ENCODE results near the gene ZNF211. TPM values are rescaled to one million over a fixed set of nuclear protein-coding genes. Genes with fewer than 3 reads are reported as not detected.

The ZNF211 gene
- polyA plus RNA-seq, 1 experiment = 7.8 TPM

DNA sequence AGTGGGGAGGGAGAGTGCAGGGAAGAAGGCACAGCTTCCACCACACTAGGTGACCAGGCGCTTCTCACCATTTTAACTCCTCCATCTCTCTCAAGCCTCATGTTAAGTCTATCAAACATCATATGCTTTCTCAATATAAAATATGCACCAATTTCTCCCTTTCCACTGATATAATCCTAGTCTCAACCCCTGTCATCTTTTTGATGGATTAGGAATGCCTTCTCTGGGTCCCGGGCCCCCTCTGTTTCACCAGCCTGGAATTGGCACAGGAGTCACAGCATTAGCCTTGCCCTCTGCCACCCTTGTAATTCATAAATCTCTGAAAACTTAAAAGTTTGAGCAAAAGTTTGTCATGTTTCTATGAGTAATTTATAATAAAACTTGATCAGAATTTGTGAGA lies 35.7 kb downstream of the ZNF211 start, which contains the start of gene ZSCAN4:
TSS of gene ZSCAN4 (plus strand) at position 301 of the 400 bp plus-strand sequence. CDS start 7,211 bp downstream, outside the sequence.
- Histone ChIP-seq H3K4me3 (ENCODE audit: low read depth, low read length) (no peak within 1 kb of the TSS), H3K36me3 (ENCODE audit: control insufficient read depth, insufficient read depth, low read length) (no peaks in the 10 kb centered on the region), H3K27me3 (ENCODE audit: control insufficient read depth, insufficient read depth, low read length) (no peaks in the 10 kb centered on the region)
- no peak for DNase-seq (ENCODE audit: low read depth)
- TF ChIP-seq, protein P1, sequence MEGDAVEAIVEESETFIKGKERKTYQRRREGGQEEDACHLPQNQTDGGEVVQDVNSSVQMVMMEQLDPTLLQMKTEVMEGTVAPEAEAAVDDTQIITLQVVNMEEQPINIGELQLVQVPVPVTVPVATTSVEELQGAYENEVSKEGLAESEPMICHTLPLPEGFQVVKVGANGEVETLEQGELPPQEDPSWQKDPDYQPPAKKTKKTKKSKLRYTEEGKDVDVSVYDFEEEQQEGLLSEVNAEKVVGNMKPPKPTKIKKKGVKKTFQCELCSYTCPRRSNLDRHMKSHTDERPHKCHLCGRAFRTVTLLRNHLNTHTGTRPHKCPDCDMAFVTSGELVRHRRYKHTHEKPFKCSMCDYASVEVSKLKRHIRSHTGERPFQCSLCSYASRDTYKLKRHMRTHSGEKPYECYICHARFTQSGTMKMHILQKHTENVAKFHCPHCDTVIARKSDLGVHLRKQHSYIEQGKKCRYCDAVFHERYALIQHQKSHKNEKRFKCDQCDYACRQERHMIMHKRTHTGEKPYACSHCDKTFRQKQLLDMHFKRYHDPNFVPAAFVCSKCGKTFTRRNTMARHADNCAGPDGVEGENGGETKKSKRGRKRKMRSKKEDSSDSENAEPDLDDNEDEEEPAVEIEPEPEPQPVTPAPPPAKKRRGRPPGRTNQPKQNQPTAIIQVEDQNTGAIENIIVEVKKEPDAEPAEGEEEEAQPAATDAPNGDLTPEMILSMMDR (IDR thresholded peaks at IDR 0.05; ENCODE audit: insufficient read depth, low read depth, low read length) = no peak
- CTCF ChIA-PET = no interaction called here
- POLR2A ChIA-PET = no interaction called here

DNA sequence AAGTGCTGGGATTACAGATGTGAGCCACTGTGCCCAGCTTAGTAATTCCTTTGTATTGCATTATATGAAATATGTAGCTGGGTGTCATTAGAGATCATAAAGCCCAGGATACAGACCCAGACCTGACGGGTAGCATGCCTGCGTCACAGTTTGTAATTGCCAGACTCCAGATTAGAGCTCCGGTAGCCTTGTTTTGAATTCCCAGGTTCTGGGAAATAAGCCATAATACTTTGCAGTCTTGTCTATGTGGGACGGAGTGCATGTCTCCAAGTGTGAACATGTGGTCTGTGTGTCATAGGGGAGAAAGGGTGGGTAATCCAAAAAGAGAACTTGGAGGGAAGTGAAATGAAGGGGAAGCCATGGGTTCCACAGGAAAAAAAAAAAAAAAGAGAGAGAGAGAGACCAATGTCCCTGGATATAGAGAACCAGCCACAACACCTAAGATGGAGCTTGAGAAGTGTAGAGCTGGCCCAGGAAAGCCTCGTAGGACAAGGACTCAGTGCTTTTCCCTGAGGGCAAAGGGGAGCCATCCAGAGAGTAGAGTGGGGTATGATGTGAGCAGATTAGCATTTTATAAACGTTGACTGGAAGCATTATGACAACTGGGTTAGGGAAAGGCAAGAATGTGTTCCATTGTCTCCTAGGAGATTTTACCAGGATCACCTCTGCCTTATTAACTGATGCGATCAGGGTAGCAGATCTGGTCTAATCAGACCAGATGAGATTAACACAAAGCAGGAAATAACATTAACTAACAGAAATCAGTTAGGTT lies 38.3 kb downstream of the ZNF211 start:
- TF ChIP-seq, protein P1 (IDR thresholded peaks at IDR 0.05; ENCODE audit: insufficient read depth, low read depth, low read length) = no peak
- POLR2A ChIA-PET = no interaction called here
- DNase-seq (ENCODE audit: low read depth) = no peak
- H3K27me3 ChIP-seq (ENCODE audit: control insufficient read depth, insufficient read depth, low read length) = no peaks in the 10 kb centered on the region
- no peaks in the 10 kb centered on the region for H3K36me3 ChIP-seq (ENCODE audit: control insufficient read depth, insufficient read depth, low read length)
- H3K4me3 ChIP-seq (ENCODE audit: low read depth, low read length) = no peak overlapping the region
- CTCF ChIA-PET = no interaction called here

DNA sequence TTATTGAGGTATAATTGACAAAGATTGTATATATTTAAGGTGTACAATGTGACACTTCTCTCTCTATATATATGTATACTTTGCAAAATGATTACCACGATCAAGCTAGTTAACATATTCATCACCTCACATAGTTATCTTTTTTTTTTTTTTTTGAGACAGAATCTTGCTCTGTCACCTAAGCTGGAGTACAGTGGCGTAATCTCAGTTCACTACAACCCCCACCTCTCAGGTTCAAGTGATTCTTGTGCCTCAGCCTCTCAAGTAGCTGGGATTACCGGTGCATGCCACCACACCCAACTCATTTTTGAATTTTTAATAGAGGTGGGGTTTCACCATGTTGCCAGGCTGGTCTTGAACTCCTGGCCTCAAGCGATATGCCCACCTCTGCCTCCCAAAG lies 39.5 kb downstream of the ZNF211 start:
- ChIA-PET CTCF (no interaction called here), POLR2A (no interaction called here)
- no peak overlapping the region for H3K4me3 ChIP-seq (ENCODE audit: low read depth, low read length)
- no peaks in the 10 kb centered on the region for H3K36me3 ChIP-seq (ENCODE audit: control insufficient read depth, insufficient read depth, low read length)
- no peak for DNase-seq (ENCODE audit: low read depth)
- TF ChIP-seq, protein P1 (IDR thresholded peaks at IDR 0.05; ENCODE audit: insufficient read depth, low read depth, low read length) = no peak
- H3K27me3 ChIP-seq (ENCODE audit: control insufficient read depth, insufficient read depth, low read length) = no peaks in the 10 kb centered on the region

DNA sequence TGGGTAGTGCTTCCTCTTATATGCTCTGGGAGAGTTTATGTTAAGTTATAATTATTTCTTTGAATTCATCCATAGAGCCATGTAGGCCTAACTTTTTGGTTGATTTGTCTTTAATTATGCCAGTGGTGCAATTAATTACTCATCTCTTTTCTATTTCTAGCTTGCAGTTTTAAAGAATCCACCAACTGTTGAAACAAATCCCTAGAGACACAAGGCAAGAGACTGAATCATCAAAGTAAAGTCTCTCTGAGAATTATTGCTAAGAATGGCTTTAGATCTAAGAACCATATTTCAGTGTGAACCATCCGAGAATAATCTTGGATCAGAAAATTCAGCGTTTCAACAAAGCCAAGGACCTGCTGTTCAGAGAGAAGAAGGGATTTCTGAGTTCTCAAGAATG lies 42.9 kb downstream of the ZNF211 start:
- no peaks in the 10 kb centered on the region for H3K36me3 ChIP-seq (ENCODE audit: control insufficient read depth, insufficient read depth, low read length)
- no peaks in the 10 kb centered on the region for H3K27me3 ChIP-seq (ENCODE audit: control insufficient read depth, insufficient read depth, low read length)
- ChIA-PET CTCF (no interaction called here), POLR2A (no interaction called here)
- H3K4me3 ChIP-seq (ENCODE audit: low read depth, low read length) = no peak overlapping the region
- no peak for DNase-seq (ENCODE audit: low read depth)
- TF ChIP-seq, protein P1 (IDR thresholded peaks at IDR 0.05; ENCODE audit: insufficient read depth, low read depth, low read length) = no peak

DNA sequence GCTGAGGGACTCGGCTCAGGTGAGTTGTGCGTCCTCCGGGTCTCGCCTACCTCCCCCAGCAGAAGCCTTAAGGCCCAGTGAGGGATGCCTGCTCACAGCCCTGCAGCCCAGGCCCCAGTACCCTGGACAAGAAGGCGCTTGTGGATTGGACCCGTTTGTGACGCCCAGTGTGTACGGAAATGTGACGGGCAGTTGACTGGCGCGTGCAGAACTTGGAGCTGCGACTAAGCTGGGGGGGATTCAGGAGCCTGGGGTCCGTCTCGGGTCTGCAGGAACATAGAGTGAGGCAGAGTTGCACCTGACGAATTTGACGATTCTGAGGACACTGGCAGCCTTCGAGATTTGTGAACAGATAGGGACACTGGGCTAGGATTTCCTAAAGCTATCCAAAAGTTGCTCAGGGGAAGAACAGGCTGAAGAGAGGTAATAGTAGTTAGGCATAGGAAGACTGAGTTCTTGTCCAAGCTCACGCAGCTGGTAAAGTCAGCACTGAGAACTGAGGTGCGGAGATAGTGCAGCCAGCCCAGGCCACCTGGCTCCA lies 49.3 kb downstream of the ZNF211 start:
- CTCF ChIA-PET = interaction anchor here (1.0 kb wide), 1 partner anchor 8 kb away, joined by 3 read pairs; no protein-coding TSS in a partner anchor
- POLR2A ChIA-PET = interaction anchor here (0.6 to 0.9 kb wide), 2 partner anchors 317 to 726 kb away, joined by 3 read pairs; partner anchors contain the start of gene ZNF584
- H3K27me3 ChIP-seq (ENCODE audit: control insufficient read depth, insufficient read depth, low read length) = no peaks in the 10 kb centered on the region
- DNase-seq (ENCODE audit: low read depth) = no peak
- TF ChIP-seq, protein P1 (IDR thresholded peaks at IDR 0.05; ENCODE audit: insufficient read depth, low read depth, low read length) = no peak
- peak overlapping the region; percentile 98 for H3K4me3 ChIP-seq (ENCODE audit: low read depth, low read length)
- peaks cover 12% of the 10 kb centered on the region for H3K36me3 ChIP-seq (ENCODE audit: control insufficient read depth, insufficient read depth, low read length)
